Hematopoietic multipotent progenitor cell (in vitro differentiated cells): ENCODE data around the gene CDK4. TPM values are rescaled to one million over a fixed set of nuclear protein-coding genes. Genes with fewer than 3 reads are reported as not detected.
"Not testable (repeated sequence)": the region's sequence is repeated elsewhere in the genome, so short reads cannot be mapped to it uniquely, and the experiment has no call there.

Source experiments
- DNase-seq, 3 donors: peaks; one replicate each; pipeline ENCODE4 v3.0.0-alpha.2; 2011 to 2015; ENCODE audit warnings: low read depth in 2 of 3, low spot score in 2 of 3
- total RNA-seq: library from RNA; depleted of rRNA; stranded (reverse); fragments of >200 nt; gene quantifications from one replicate; pipeline ENCODE4 v1.2.3, GENCODE V29; 2012

The CDK4 gene
- total RNA-seq, 1 donor = 194 TPM

DNA sequence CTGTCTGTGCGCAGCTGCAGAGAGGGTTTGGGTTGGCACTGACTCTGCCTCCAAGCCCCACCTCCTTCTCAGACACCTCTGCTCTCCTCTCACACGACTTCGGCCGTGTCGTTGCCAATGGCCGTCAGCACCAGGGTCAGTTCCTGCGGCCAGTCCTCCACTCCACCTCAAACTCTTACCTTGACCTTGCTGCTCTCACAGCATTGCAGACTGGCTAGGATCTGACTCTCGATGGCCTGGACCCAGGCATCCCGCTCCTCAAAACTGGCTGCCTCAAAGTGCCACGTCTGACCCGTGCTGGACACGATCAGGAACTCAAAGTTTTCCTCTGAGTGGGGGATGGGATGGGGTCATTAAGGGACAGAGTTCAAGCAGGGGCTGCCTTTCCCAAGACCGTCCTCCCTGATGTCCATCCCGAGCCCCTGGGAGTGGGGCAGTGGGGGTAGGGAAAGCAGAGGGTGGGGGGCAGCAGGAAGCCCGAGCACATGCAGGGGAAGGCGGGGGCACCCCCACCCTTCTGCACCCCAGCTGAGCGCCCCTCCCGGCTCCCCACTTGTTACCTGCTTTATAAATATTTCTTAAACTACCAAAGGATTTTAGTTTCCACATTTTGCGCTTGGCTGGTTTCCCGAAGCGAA is 24.2 kb downstream of the CDK4 start:
- DNase-seq = no peak

GRCh38 chr12:57726884-57727757 is 25.0 kb downstream of the CDK4 start:
- DNase-seq = no peak

DNA sequence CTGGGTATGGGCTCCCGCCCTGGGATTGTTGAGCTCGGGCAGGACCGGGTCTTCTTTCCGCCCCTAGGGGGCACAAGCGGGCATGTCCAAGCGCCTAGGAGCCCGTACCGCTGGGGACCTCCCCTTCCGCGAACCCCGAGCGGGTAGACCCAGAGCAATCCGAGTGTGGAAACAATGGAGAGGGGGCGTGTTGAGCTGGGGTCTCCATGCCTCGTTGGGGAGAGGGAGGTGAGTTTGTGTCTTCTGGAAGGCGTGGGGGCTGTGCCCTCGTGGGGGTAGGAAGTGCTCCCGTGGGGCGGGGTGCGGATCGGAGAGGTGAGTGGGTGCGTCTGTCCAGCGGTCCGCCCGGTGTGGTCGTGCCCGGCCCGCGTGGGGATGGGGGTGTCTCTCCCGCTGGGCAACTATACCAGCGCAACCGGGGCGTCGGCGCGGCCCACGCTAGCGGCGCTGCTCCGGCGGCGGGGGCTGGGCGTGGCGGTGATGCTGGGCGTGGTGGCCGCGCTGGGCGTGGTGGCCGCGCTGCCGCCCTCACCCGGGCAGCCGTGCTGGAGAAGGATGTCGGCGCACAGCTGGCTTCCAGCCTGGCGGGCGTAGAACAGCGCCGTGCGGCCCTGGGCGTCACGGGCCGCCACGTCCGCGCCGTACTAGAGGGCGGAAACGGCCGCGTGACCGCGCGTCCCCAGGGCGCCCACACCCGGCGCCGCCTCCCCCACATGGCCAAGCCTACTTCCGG is 25.8 kb downstream of the CDK4 start:
- peak in 2 of 3 donors; percentile 30 to 52 for DNase-seq

DNA sequence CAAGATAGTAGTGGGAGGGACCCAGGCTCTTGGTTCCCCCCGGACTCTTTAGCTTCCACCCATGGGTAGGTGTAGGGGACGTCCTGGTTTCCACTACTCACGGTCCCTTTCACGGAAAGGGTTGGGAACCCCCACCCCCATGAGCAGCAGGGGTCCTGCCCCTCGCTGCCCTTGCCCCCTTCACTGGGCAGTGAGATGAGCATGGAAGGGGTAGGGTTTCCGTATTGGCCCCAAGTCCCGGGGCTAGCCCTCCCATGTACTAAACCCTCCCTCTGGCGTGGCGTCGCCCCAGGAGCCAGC is 26.3 kb downstream of the CDK4 start:
- no peak for DNase-seq

DNA sequence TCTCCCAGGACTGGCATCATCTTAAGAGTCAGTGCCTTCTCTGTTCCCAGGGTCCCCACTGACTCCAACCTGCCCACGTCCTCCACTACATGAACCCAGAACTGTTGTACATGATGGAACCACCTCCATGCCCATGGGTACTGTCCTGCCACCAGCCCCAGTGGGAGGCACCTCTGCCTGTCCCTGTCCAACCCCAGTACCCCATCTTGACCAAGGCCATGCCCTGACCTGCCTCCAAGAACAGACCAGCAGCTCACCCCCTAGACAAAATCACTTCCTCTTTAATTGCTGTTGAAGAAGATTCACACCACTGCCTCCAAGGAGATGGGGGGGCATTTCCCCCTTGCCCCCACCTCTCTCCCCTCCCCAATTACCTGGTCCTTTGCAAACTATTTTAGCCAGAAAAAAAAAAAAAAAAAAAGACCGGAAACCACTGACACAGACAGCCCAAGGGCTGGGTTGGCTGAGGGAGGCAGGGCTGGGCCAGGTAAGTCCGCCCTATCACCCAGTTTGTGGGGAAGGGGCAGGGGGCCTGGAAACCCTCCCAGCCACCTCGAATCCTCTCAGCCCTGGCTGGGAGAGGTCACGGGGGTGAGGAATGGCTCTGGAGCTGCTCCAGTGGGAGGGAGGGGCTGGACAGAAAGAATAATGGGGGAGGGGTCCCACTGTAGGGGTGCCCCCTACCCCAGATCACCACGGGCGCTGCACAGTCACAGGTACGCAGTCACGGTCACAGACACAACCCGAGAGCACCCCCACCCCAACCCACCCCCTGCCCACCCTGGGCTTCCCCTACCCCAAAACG is 27.0 kb downstream of the CDK4 start:
- DNase-seq = no peak

DNA sequence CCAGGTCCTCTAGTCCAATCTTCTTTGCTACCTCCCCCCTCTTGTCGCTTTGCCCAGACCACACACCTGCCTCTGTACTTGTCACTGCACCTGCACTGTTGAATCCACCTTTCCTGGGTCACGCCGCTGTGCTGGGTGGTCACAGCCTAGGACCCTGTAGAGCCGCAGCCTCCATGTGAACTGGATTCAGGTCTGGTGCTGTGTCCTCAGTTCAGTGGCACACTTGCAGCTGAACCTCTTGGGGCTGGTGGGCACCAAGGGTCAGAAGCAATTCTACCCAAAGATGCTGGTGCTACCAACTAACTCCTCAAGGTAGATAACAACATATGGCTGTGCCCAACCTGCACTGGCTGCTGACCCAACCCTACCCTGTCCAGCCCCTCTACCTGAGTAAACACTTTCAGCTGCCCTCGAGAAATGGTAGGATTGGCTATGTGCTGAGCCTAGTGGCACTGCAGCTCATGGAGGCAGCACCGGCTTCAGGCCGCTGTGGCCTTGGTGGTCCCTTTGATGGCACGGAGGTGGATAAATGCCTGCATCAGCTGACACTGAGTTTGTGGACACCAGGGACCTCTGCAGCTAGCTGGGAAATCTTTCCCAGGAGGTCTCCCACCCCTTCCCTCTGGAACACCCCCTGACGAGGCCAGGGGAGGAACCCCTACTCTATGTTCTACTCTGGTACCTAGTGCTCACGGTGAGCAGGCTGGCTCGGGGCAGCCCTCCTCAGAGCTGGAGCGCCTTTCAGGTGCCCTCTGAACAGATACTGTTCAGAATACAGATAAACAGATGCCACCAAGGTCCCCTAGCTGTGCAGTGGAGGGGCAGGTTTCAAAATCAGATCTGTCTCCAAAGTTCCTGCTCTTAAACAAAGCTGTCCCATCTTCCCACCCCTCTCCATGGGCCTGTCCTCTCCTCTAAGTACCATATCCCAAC is 27.8 kb downstream of the CDK4 start:
- DNase-seq = no peak

DNA sequence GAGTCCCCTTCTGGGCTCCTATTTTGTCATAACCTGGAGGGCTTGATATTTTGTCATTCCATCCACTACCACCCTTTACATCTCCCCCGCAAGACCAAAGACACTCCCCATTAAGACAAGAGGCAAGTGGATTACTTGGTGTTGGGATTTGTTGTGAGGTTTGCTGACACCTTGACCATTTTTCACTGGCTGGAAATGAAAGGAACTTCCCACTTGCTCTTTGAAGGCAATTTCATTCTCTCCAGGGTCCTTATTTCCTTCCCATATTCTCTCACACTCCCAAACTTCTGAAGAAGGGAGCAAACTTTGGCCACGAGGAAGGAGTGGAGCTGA is 28.5 kb downstream of the CDK4 start:
- no peak for DNase-seq

GRCh38 chr12:57722716-57723629 is 29.1 kb downstream of the CDK4 start:
- no peak for DNase-seq

DNA sequence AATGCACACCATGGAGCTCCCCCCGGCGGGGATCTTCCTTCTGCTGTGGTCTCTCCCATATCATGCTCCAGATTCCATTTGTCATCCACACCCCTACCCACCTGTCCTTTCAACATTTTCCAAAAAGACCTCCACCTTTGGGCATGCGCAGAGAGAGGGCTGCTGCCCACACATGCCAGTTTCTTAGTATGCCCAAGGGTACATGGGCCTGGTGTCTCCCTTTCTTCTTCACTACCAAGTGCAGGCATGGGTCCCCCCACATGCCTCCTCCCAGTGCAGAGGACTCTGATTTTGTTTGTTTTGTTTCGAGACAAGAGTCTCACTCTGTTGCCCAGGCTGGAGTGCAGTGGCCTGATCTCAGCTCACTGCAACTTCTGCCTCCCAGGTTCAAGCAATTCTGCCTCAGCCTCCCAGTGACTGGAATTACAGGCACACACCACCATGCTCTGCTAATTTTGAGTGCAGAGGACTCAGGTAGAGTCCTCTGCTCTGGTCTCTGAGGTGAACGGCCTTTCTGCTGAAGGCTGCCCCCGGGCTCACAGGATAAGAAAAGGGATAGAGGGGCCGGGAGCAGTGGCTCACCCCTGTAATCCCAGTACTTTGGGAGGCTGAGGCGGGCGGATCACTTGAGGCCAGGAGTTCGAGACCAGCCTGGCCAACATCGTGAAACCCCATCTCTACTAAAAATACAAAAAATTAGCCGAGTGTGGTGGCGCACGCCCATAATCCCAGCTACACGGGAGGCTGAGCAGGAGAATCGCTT is 30.1 kb downstream of the CDK4 start:
- DNase-seq = not testable (repeated sequence)

GRCh38 chr12:57720606-57721595 is 31.2 kb downstream of the CDK4 start:
- no peak for DNase-seq

DNA sequence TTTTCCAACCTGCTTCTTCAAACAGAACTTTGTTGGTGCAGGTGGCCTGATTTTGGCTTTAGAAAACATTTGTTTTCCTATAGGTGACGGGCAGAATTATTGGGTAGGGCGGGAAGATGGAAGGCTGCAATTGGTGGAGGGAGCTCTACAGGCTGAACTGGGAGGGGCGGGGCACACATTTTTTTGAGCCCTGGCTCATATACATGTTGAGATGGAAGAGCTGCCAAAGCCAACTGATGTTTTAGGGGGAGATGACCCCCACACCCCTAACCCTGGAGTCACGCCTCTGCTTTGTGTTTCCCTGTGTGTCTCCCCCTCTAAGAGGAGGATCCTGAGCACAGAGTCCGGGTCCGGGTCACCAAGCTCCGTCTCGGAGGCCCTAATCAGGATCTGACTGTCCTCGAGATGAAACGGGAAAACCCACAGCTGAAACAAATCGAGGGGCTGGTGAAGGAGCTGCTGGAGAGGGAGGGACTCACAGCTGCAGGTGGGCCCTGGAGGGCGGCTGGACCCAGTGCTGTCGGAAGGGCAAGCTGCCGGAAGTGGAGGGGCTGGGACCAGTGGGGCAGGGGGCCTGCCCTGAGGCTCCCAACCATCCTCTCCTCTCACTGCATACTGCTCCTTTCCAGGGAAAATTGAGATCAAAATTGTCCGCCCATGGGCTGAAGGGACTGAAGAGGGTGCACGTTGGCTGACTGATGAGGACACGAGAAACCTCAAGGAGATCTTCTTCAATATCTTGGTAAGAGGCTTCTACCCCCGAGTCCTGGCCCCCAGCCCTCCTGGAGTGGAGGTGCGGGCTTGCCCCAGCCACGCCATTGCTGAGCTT is 32.1 kb downstream of the CDK4 start:
- DNase-seq = no peak

GRCh38 chr12:57718641-57719528 is 33.2 kb downstream of the CDK4 start:
- no peak for DNase-seq

DNA sequence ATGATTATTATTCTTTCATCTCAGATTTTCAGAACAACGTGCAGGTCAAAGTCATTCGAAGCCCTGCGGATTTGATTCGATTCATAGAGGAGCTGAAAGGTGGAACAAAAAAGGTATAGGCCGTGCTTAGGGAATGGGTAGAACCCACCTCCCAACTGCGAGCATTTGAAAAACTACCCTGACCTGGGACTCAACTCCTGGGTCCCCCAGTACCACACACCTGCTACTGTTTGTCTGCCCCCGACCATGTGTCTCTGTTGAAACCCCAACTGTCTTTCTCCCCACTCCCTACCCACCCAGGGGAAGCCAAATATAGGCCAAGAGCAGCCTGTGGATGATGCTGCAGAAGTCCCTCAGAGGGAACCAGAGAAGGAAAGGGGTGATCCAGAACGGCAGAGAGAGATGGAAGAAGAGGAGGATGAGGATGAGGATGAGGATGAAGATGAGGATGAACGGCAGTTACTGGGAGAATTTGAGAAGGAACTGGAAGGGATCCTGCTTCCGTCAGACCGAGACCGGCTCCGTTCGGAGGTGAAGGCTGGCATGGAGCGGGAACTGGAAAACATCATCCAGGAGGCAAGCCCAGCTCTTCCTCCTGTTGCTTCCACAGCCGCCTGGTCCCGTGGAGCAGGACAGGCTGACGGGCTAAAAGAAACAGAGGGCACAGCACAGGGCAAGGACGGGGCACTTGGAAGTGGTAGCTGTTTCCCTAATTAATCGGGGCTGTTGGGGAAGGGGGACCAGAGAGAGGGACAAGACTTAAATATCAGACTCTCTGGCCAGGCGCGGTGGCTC is 34.1 kb downstream of the CDK4 start:
- no peak for DNase-seq

GRCh38 chr12:57717131-57717530 is 35.0 kb downstream of the CDK4 start:
- DNase-seq = no peak
